Activated naive CD8-positive, alpha-beta T cell treated with anti-CD3 and anti-CD28 coated beads, Interleukin-2, amount 50 U/mL, for 24 hours (primary cell): ENCODE data around the gene CYP39A1.

Experiments
- ATAC-seq: fragments of 150-1000 bp; cut with Tn5 transposase; one replicate; pipeline ENCODE4 v1.10.0; 2021
- DNase-seq: peaks from one replicate; pipeline ENCODE4 v3.0.0; 2021
- H3K27ac Mint-ChIP-seq: one replicate; pipeline ENCODE4 v1.8.0; 2021; ENCODE audit warnings: mild to moderate bottlenecking, mixed read lengths
- H3K27me3 Mint-ChIP-seq: one replicate; pipeline ENCODE4 v1.8.0; 2021; ENCODE audit warnings: mixed read lengths
- H3K36me3 Mint-ChIP-seq: one replicate; pipeline ENCODE4 v1.8.0; 2021; ENCODE audit warnings: low read depth, mixed read lengths
- H3K4me1 Mint-ChIP-seq: one replicate; pipeline ENCODE4 v1.8.0; 2021; ENCODE audit warnings: mixed read lengths
- H3K4me3 Mint-ChIP-seq: one replicate; pipeline ENCODE4 v1.8.0; 2021; ENCODE audit warnings: mild to moderate bottlenecking, moderate library complexity, mixed read lengths
- H3K9me3 Mint-ChIP-seq: one replicate; pipeline ENCODE4 v1.8.0; 2021; ENCODE audit warnings: mixed read lengths

Gene CYP39A1

GRCh38 chr6:46632053-46632452, 20.6 kb downstream of the CYP39A1 start:
- DNase-seq: no peak
- Mint-ChIP-seq H3K9me3 (no peaks in the 10 kb centered on the region), H3K27ac (no peak overlapping the region), H3K36me3 (no peaks in the 10 kb centered on the region), H3K4me3 (no peak overlapping the region), H3K27me3 (peaks cover 6% of the 10 kb centered on the region), H3K4me1 (no peaks in the 10 kb centered on the region)
- ATAC-seq: no peak

GRCh38 chr6:46629691-46630090, 22.9 kb downstream of the CYP39A1 start:
- Mint-ChIP-seq H3K4me1 (peaks cover 8% of the 10 kb centered on the region), H3K27ac (no peak overlapping the region)
- no peak for DNase-seq

GRCh38 chr6:46628976-46629375, 23.6 kb downstream of the CYP39A1 start:
- Mint-ChIP-seq H3K4me1 (peaks cover 8% of the 10 kb centered on the region), H3K36me3 (no peaks in the 10 kb centered on the region), H3K4me3 (no peak overlapping the region), H3K27ac (no peak overlapping the region), H3K9me3 (no peaks in the 10 kb centered on the region), H3K27me3 (peaks cover 6% of the 10 kb centered on the region)
- ATAC-seq (no peak), DNase-seq (no peak)

More at GRCh38 chr6:46629691-46630090, 22.9 kb downstream of the CYP39A1 start:
- Mint-ChIP-seq H3K9me3 (no peaks in the 10 kb centered on the region), H3K4me3 (no peak overlapping the region), H3K27me3 (peaks cover 6% of the 10 kb centered on the region), H3K36me3 (no peaks in the 10 kb centered on the region)
- ATAC-seq: no peak

- DNase-seq (no peak), ATAC-seq (no peak)
- no peaks in the 10 kb centered on the region for H3K36me3 Mint-ChIP-seq
- H3K4me1 Mint-ChIP-seq: peaks cover 8% of the 10 kb centered on the region
- H3K27me3 Mint-ChIP-seq: peaks cover 9% of the 10 kb centered on the region
- H3K4me3 Mint-ChIP-seq: no peak overlapping the region
- no peaks in the 10 kb centered on the region for H3K9me3 Mint-ChIP-seq
- H3K27ac Mint-ChIP-seq: no peak overlapping the region
These were observed 24.1 kb downstream of the CYP39A1 start for GRCh38 chr6:46628498-46628897.

- H3K36me3 Mint-ChIP-seq: no peaks in the 10 kb centered on the region
- ATAC-seq (no peak), DNase-seq (no peak)
- H3K9me3 Mint-ChIP-seq: no peaks in the 10 kb centered on the region
- peaks cover 8% of the 10 kb centered on the region for H3K4me1 Mint-ChIP-seq
- no peak overlapping the region for H3K4me3 Mint-ChIP-seq
- H3K27ac Mint-ChIP-seq: no peak overlapping the region
- peaks cover 9% of the 10 kb centered on the region for H3K27me3 Mint-ChIP-seq
These were observed 25.6 kb downstream of the CYP39A1 start for GRCh38 chr6:46626976-46627375.

GRCh38 chr6:46626228-46626909, 26.2 kb downstream of the CYP39A1 start:
- Mint-ChIP-seq H3K27ac (no peak overlapping the region), H3K36me3 (no peaks in the 10 kb centered on the region), H3K4me1 (peaks cover 8% of the 10 kb centered on the region), H3K9me3 (no peaks in the 10 kb centered on the region), H3K27me3 (peaks cover 10% of the 10 kb centered on the region), H3K4me3 (no peak overlapping the region)
- no peak for ATAC-seq
- no peak for DNase-seq

- ATAC-seq: no peak
- H3K4me3 Mint-ChIP-seq: no peak overlapping the region
- DNase-seq: no peak
- H3K27me3 Mint-ChIP-seq: peaks cover 22% of the 10 kb centered on the region
- H3K36me3 Mint-ChIP-seq: no peaks in the 10 kb centered on the region
- H3K9me3 Mint-ChIP-seq: no peaks in the 10 kb centered on the region
- no peak overlapping the region for H3K27ac Mint-ChIP-seq
- H3K4me1 Mint-ChIP-seq: no peaks in the 10 kb centered on the region
These were observed 33.9 kb downstream of the CYP39A1 start for GRCh38 chr6:46618726-46619125.

- Mint-ChIP-seq H3K27me3 (peaks cover 8% of the 10 kb centered on the region), H3K9me3 (no peaks in the 10 kb centered on the region), H3K36me3 (no peaks in the 10 kb centered on the region), H3K4me3 (no peak overlapping the region), H3K4me1 (no peaks in the 10 kb centered on the region), H3K27ac (no peak overlapping the region)
- ATAC-seq (no peak), DNase-seq (no peak)
These were observed 40.0 kb downstream of the CYP39A1 start for GRCh38 chr6:46612645-46613044.

- no peak for DNase-seq
- ATAC-seq: no peak
- Mint-ChIP-seq H3K27me3 (peaks cover 6% of the 10 kb centered on the region), H3K4me1 (no peaks in the 10 kb centered on the region), H3K4me3 (no peak overlapping the region), H3K36me3 (no peaks in the 10 kb centered on the region), H3K9me3 (no peaks in the 10 kb centered on the region), H3K27ac (no peak overlapping the region)
These were observed 41.6 kb downstream of the CYP39A1 start for GRCh38 chr6:46610862-46611553.

- Mint-ChIP-seq H3K4me1 (no peaks in the 10 kb centered on the region), H3K4me3 (no peak overlapping the region), H3K27ac (no peak overlapping the region), H3K36me3 (no peaks in the 10 kb centered on the region), H3K27me3 (peaks cover 6% of the 10 kb centered on the region), H3K9me3 (no peaks in the 10 kb centered on the region)
- ATAC-seq: no peak
- no peak for DNase-seq
These were observed 46.3 kb downstream of the CYP39A1 start for GRCh38 chr6:46606338-46606737.

- Mint-ChIP-seq H3K27ac (no peak overlapping the region), H3K27me3 (peaks cover 10% of the 10 kb centered on the region), H3K4me3 (no peak overlapping the region), H3K4me1 (no peaks in the 10 kb centered on the region), H3K36me3 (no peaks in the 10 kb centered on the region), H3K9me3 (no peaks in the 10 kb centered on the region)
- ATAC-seq: no peak
- no peak for DNase-seq
These were observed 47.4 kb downstream of the CYP39A1 start for GRCh38 chr6:46605091-46605797.

- Mint-ChIP-seq H3K4me1 (no peaks in the 10 kb centered on the region), H3K36me3 (no peaks in the 10 kb centered on the region), H3K4me3 (no peak overlapping the region), H3K27ac (no peak overlapping the region), H3K9me3 (peaks cover 5% of the 10 kb centered on the region), H3K27me3 (peaks cover 12% of the 10 kb centered on the region)
- no peak for ATAC-seq
- no peak for DNase-seq
These were observed 54.4 kb downstream of the CYP39A1 start for GRCh38 chr6:46598215-46598614.

GRCh38 chr6:46592740-46593139, 59.9 kb downstream of the CYP39A1 start:
- ATAC-seq (no peak), DNase-seq (no peak)
- Mint-ChIP-seq H3K27ac (no peak overlapping the region), H3K4me3 (no peak overlapping the region), H3K27me3 (peaks cover 18% of the 10 kb centered on the region), H3K9me3 (peaks cover 5% of the 10 kb centered on the region), H3K4me1 (no peaks in the 10 kb centered on the region), H3K36me3 (no peaks in the 10 kb centered on the region)

GRCh38 chr6:46592046-46592445, 60.6 kb downstream of the CYP39A1 start:
- Mint-ChIP-seq H3K9me3 (peaks cover 5% of the 10 kb centered on the region), H3K27me3 (peaks cover 18% of the 10 kb centered on the region), H3K4me3 (no peak overlapping the region), H3K4me1 (no peaks in the 10 kb centered on the region), H3K27ac (no peak overlapping the region), H3K36me3 (no peaks in the 10 kb centered on the region)
- DNase-seq (no peak), ATAC-seq (no peak)

GRCh38 chr6:46590765-46591164, 61.9 kb downstream of the CYP39A1 start:
- ATAC-seq: no peak
- DNase-seq: no peak
- Mint-ChIP-seq H3K9me3 (peaks cover 5% of the 10 kb centered on the region), H3K27me3 (peaks cover 20% of the 10 kb centered on the region), H3K4me3 (no peak overlapping the region), H3K36me3 (no peaks in the 10 kb centered on the region), H3K27ac (no peak overlapping the region), H3K4me1 (no peaks in the 10 kb centered on the region)
